ENCODE results near the gene DIAPH1.
A peak's percentile ranks its signal among the peaks of the same experiment; 100 is the strongest.

DIAPH1 gene

DNA sequence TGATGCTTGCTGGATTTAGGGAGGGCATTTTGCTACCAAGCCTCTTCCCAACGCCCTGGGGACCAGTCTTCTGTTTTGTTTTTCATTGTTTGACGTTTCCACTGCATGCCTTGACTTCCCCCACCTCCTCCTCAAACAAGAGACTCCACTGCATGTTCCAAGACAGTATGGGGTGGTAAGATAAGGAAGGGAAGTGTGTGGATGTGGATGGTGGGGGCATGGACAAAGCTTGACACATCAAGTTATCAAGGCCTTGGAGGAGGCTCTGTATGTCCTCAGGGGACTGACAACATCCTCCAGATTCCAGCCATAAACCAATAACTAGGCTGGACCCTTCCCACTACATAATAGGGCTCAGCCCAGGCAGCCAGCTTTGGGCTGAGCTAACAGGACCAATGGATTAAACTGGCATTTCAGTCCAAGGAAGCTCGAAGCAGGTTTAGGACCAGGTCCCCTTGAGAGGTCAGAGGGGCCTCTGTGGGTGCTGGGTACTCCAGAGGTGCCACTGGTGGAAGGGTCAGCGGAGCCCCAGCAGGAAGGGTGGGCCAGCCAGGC lies 107.0 kb downstream of the DIAPH1 start:
- Histone ChIP-seq H3K4me1 (ENCODE audit: insufficient read depth, low read length) (peaks cover 38% of the 10 kb centered on the region), H3K36me3 (ENCODE audit: insufficient read depth, low read length) (no peaks in the 10 kb centered on the region), H3K9ac (ENCODE audit: low read depth, low read length) (no peak overlapping the region), H3K9me3 (ENCODE audit: control insufficient read depth, insufficient read depth, low read length) (no peaks in the 10 kb centered on the region)

DNA sequence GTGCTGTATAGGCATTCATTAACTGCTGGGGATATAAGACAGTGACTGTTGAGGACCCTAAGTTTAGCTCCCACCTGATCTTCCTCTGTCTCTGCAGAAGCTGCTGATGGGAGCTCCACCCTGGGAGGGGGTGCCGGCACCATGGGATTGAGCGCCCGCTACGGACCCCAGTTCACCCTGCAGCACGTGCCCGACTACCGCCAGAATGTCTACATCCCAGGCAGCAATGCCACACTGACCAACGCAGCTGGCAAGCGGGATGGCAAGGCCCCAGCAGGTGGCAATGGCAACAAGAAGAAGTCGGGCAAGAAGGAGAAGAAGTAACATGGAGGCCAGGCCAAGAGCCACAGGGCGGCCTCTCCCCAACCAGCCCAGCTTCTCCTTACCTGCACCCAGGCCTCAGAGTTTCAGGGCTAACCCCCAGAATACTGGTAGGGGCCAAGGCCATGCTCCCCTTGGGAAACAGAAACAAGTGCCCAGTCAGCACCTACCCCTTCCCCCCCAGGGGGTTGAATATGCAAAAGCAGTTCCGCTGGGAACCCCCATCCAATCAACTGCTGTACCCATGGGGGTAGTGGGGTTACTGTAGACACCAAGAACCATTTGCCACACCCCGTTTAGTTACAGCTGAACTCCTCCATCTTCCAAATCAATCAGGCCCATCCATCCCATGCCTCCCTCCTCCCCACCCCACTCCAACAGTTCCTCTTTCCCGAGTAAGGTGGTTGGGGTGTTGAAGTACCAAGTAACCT lies 107.8 kb downstream of the DIAPH1 start:
- H3K4me1 ChIP-seq (ENCODE audit: insufficient read depth, low read length): peaks cover 36% of the 10 kb centered on the region
- no peaks in the 10 kb centered on the region for H3K9me3 ChIP-seq (ENCODE audit: control insufficient read depth, insufficient read depth, low read length)
- no peak overlapping the region for H3K9ac ChIP-seq (ENCODE audit: low read depth, low read length)
- H3K36me3 ChIP-seq (ENCODE audit: insufficient read depth, low read length): no peaks in the 10 kb centered on the region

DNA sequence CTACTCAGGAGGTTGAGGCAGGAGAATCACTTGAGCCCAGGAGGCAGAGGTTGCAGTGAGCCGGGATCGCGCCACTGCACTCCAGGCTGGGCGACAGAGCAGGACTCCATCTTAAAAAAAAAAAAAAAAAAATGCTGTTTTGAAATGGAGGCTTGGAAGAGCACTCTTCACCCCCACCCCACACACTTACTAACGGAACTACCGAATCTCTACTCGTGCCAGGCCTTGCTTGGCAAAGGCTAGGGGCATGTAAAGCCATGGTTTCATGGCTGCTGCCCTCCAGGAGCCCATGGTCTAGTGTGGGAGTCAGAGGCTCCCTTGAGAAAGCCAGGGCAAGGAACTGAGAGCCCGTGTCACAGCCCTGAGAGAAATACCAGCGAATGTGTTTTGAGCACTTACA lies 108.6 kb downstream of the DIAPH1 start:
- Histone ChIP-seq H3K9me3 (ENCODE audit: control insufficient read depth, insufficient read depth, low read length) (no peaks in the 10 kb centered on the region), H3K4me1 (ENCODE audit: insufficient read depth, low read length) (peaks cover 29% of the 10 kb centered on the region), H3K9ac (ENCODE audit: low read depth, low read length) (no peak overlapping the region), H3K36me3 (ENCODE audit: insufficient read depth, low read length) (no peaks in the 10 kb centered on the region)

DNA sequence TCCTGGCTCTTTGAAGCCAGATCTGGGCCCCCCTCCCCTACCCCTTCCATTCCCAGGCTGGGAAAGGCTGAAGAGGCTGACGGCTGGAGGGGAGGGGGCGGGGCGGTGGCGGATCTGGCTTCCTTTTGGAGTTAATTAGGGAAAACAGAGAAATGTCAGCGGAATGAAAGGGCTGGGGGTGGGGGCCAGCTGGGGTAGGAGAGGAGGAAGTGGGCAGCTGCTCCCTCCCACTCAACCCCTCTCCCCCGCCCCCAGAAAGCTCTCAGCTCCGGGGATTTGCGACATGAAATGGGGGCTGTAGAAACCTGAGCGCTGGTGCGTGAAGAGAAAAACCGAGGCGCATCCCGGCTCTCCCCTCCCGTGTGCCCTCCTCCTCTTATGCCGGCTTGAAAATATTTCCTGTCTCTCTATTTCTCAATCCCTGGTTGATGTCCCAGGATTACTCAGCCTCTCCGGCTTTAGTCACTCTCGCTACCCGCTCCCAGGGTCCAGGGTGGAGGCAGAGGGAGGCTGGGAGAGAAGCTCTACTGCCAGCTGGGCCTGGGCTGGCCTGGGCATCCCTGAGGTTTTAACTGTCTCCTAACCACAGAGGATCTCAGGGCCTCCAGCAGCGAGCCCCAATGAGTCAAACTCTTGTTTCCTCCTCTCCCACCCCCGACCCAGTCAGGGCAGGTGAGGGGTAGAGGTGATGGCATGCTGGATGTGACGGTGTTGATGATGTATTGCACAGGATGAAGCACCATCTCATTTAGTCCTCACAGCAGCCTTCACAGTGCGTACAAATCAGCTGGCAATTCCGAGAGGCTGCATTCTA lies 109.8 kb downstream of the DIAPH1 start:
- Histone ChIP-seq H3K9ac (ENCODE audit: low read depth, low read length) (peak overlapping the region; percentile 34; the same call in 1 of the 2 replicates), H3K9me3 (ENCODE audit: control insufficient read depth, insufficient read depth, low read length) (no peaks in the 10 kb centered on the region), H3K4me1 (ENCODE audit: insufficient read depth, low read length) (peaks cover 19% of the 10 kb centered on the region), H3K36me3 (ENCODE audit: insufficient read depth, low read length) (no peaks in the 10 kb centered on the region)

- H3K4me1 ChIP-seq (ENCODE audit: insufficient read depth, low read length): peaks cover 19% of the 10 kb centered on the region
- H3K9me3 ChIP-seq (ENCODE audit: control insufficient read depth, insufficient read depth, low read length): no peaks in the 10 kb centered on the region
- H3K9ac ChIP-seq (ENCODE audit: low read depth, low read length): peak overlapping the region; percentile 34
- H3K36me3 ChIP-seq (ENCODE audit: insufficient read depth, low read length): no peaks in the 10 kb centered on the region
Measured at GRCh38 chr5:141508440-141508797, 110.4 kb downstream of the DIAPH1 start.

DNA sequence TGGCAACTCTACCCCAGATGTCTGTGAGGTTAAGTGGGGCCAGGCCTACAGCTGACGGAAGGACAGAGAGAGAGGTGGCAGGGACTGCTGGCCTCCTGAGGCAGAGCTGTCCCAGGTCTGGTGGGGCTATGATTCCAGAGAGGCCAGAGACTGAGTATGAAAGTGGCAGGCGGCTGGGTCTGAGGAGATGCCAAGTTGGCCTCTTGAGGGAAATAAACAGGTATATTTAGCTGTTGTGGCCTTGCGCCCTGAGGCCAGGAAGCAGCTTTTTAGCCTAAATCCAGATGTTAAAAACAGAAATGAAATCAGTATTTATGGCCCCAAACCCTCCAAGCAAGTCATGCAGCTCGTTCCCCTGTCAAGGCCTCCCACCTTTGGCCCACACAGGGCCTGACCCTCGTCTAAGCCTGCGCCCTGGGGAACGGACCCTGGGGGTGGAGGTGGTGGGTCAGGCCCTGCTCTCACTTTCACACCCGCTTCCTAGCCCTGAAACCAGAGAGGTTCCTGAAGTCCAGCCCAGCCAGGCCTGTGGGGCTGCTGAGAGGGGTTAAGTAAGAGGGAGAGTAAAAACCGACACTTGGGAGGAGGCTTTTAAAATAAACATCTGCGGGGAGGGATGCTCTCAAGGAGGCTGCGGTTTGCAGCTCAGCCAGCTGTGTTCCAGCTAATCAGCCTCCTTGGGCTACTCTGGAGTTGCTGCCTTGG lies 111.3 kb downstream of the DIAPH1 start:
- no peak overlapping the region for H3K9ac ChIP-seq (ENCODE audit: low read depth, low read length)
- H3K4me1 ChIP-seq (ENCODE audit: insufficient read depth, low read length): peaks cover 19% of the 10 kb centered on the region

DNA sequence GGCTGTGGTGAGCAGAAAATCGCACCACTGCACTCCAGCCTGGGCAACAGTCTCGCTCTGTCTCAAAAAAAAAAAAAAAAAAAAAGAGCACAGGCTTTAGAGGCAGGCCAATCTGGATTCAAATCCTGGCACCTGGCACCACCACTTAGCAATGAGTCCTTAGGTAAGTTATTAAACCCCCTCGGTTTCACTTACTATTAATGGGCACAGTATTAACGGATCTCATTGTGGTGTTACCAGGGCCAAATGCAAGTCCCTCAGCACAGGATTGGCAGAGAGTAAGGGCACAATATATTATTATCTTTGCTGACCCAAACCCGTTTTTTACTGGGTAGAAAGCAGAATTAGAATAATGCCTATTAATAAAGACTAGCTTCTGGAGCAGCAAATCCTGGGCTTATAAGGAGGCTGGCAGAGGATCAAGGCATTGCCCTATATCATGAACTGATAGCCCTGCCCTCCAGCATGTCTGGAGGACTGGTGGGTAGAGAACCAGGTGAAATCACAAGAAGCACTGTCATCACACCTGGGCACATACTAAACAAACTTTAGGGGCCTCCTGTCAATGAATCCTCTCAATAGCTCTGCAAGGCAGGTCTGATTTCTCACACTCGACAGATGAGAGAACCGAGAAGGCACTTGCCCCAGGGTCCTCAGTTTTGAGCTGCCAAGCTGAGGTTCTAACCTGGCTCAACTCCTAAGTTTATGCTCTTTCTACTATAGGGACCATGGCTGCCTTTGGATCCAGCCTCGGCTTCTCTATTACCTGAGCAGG lies 112.2 kb downstream of the DIAPH1 start:
- no peaks in the 10 kb centered on the region for H3K36me3 ChIP-seq (ENCODE audit: insufficient read depth, low read length)
- no peak overlapping the region for H3K9ac ChIP-seq (ENCODE audit: low read depth, low read length)

More for the DNA sequence above, 111.3 kb downstream of the DIAPH1 start:
- Histone ChIP-seq H3K36me3 (ENCODE audit: insufficient read depth, low read length) (no peaks in the 10 kb centered on the region), H3K9me3 (ENCODE audit: control insufficient read depth, insufficient read depth, low read length) (no peaks in the 10 kb centered on the region)

DNA sequence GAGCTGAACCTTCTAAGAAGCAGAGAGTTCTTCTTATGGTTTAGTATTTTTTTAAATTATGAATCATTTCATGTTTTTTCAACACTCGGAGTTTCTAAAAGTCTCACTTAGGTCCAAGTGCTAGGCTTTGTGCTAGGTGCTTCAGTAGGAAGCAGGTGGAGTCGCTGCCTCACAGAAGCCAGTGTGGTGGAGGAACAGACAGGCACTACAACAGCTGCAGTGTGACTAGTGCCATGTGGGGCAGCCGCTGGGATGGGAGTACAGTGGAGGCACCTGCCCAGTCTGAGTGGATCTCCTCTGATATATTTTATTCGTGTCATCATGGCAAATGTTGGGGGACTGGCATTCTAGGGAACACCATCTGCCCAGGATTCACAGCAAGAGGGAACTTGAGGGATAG lies 114.6 kb downstream of the DIAPH1 start:
- H3K36me3 ChIP-seq (ENCODE audit: insufficient read depth, low read length): no peaks in the 10 kb centered on the region
- no peak overlapping the region for H3K9ac ChIP-seq (ENCODE audit: low read depth, low read length)
- H3K9me3 ChIP-seq (ENCODE audit: control insufficient read depth, insufficient read depth, low read length): no peaks in the 10 kb centered on the region
- H3K4me1 ChIP-seq (ENCODE audit: insufficient read depth, low read length): peaks cover 12% of the 10 kb centered on the region

More for the DNA sequence above, 112.2 kb downstream of the DIAPH1 start:
- Histone ChIP-seq H3K4me1 (ENCODE audit: insufficient read depth, low read length) (peaks cover 19% of the 10 kb centered on the region), H3K9me3 (ENCODE audit: control insufficient read depth, insufficient read depth, low read length) (no peaks in the 10 kb centered on the region)

GRCh38 chr5:141503681-141504080 lies 115.1 kb downstream of the DIAPH1 start:
- peaks cover 11% of the 10 kb centered on the region for H3K4me1 ChIP-seq (ENCODE audit: insufficient read depth, low read length)
- no peak overlapping the region for H3K9ac ChIP-seq (ENCODE audit: low read depth, low read length)

DNA sequence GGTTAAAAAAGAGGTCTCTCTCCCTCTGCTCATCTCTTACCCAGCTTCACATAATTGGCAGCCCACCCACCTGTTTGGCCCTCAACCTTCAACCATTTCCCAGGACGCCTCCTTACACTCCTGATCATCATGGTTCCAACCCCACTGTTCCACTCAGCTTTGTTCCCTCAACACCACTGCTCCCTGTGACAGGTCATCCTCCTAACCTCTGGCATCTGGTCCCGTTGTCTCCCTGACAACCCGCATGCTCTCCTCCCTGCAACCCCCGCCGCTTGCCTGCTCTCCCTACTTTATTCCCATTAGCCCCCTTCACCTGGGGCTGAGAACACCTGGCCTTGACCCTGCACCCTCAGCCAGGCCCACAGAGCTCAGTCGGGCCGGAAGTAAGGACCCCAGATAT lies 117.0 kb downstream of the DIAPH1 start:
- no peaks in the 10 kb centered on the region for H3K9me3 ChIP-seq (ENCODE audit: control insufficient read depth, insufficient read depth, low read length)
- no peaks in the 10 kb centered on the region for H3K4me1 ChIP-seq (ENCODE audit: insufficient read depth, low read length)
- H3K36me3 ChIP-seq (ENCODE audit: insufficient read depth, low read length): no peaks in the 10 kb centered on the region
- no peak overlapping the region for H3K9ac ChIP-seq (ENCODE audit: low read depth, low read length)

More at GRCh38 chr5:141503681-141504080, 115.1 kb downstream of the DIAPH1 start:
- Histone ChIP-seq H3K9me3 (ENCODE audit: control insufficient read depth, insufficient read depth, low read length) (no peaks in the 10 kb centered on the region), H3K36me3 (ENCODE audit: insufficient read depth, low read length) (no peaks in the 10 kb centered on the region)

- Histone ChIP-seq H3K4me1 (ENCODE audit: insufficient read depth, low read length) (peaks cover 18% of the 10 kb centered on the region), H3K9me3 (ENCODE audit: control insufficient read depth, insufficient read depth, low read length) (no peaks in the 10 kb centered on the region), H3K9ac (ENCODE audit: low read depth, low read length) (no peak overlapping the region; the same call in 1 of the 2 replicates)
Measured at GRCh38 chr5:141496038-141496437, 122.8 kb downstream of the DIAPH1 start.

GRCh38 chr5:141495453-141495811 lies 123.4 kb downstream of the DIAPH1 start:
- Histone ChIP-seq H3K4me1 (ENCODE audit: insufficient read depth, low read length) (peaks cover 18% of the 10 kb centered on the region), H3K36me3 (ENCODE audit: insufficient read depth, low read length) (no peaks in the 10 kb centered on the region), H3K9ac (ENCODE audit: low read depth, low read length) (peak overlapping the region; percentile 56), H3K9me3 (ENCODE audit: control insufficient read depth, insufficient read depth, low read length) (no peaks in the 10 kb centered on the region)

More at GRCh38 chr5:141496038-141496437, 122.8 kb downstream of the DIAPH1 start:
- H3K36me3 ChIP-seq (ENCODE audit: insufficient read depth, low read length): no peaks in the 10 kb centered on the region

DNA sequence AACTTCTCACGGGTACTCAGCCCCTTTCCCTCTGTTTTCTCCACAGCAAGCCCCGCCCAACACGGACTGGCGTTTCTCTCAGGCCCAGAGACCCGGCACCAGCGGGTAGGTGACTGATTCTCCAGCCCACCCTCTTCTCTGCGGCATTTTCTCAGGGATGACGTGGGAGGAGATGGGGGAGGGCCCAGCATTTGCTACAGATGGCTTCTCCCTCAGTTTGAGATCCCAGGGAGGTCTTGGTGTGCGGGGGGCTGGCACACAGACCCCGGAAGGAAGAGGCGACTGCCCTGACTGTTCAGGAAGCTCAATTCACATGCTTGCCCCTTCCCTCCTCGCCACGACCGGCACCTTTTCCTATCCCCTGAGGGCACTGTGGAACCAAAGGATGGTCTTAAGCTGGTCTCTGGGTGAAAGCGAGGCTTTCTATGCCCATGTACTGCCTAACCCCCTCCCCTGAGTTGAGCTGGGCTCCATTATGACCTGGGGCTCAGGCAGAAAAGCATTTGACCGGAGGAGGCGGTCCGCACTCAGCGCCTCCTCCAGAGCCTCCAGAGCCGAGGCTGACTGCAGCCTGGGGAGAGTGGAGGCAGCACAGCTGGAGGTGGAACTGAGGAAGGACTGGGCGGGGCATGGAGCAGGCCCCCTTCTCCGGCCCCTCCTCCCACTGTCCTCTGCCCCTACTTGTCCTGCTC lies 123.9 kb downstream of the DIAPH1 start:
- H3K4me1 ChIP-seq (ENCODE audit: insufficient read depth, low read length): peaks cover 18% of the 10 kb centered on the region
- H3K9me3 ChIP-seq (ENCODE audit: control insufficient read depth, insufficient read depth, low read length): no peaks in the 10 kb centered on the region
- no peaks in the 10 kb centered on the region for H3K36me3 ChIP-seq (ENCODE audit: insufficient read depth, low read length)
- peak overlapping the region; percentile 56 for H3K9ac ChIP-seq (ENCODE audit: low read depth, low read length)

Data from ES-I3 (cell line).